ENCODE measurements around the gene SP6. TPM values are rescaled to one million over a fixed set of nuclear protein-coding genes. Genes with fewer than 3 reads are reported as not detected.

SP6 gene
- total and polyA plus RNA-seq, 4 donors: 0.03 to 0.09 (median 0.06) TPM

- WGBS: 84% methylated on average over 18 of the region's 18 CpGs
- no peak overlapping the region for H3K4me3 ChIP-seq (ENCODE audit: low read depth in 1 of 3, low read length in 3 of 3)
- H3K9ac ChIP-seq (ENCODE audit: low read depth in 1 of 2, low read length in 2 of 2): no peak overlapping the region
- H3K36me3 ChIP-seq (ENCODE audit: control insufficient read depth in 4 of 4, insufficient read depth in 3 of 4, low read depth in 1 of 4, low read length in 3 of 4): peaks cover 0 to 15% (median 2%) of the 10 kb centered on the region in 4 donors
- no peak for TF ChIP-seq ZBTB33 (IDR thresholded peaks at IDR 0.05)
- TF ChIP-seq ATF3 (IDR thresholded peaks at IDR 0.05): no peak
- no peak for DNase-seq (ENCODE audit: low spot score)
- H3K9me3 ChIP-seq (ENCODE audit: control insufficient read depth in 4 of 4, low read length in 3 of 4): no peaks in the 10 kb centered on the region
- H3K4me1 ChIP-seq (ENCODE audit: control insufficient read depth in 4 of 4, insufficient read depth in 4 of 4, low read length in 3 of 4): no peaks in the 10 kb centered on the region
- H3K27me3 ChIP-seq (ENCODE audit: control insufficient read depth in 4 of 4, insufficient read depth in 4 of 4, low read length in 3 of 4): no peaks in the 10 kb centered on the region
- no peak overlapping the region for H3K27ac ChIP-seq (ENCODE audit: low read depth in 1 of 2, low read length in 2 of 2)
These were observed 38.6 kb downstream of the SP6 start for GRCh38 chr17:47812146-47812920.

DNA sequence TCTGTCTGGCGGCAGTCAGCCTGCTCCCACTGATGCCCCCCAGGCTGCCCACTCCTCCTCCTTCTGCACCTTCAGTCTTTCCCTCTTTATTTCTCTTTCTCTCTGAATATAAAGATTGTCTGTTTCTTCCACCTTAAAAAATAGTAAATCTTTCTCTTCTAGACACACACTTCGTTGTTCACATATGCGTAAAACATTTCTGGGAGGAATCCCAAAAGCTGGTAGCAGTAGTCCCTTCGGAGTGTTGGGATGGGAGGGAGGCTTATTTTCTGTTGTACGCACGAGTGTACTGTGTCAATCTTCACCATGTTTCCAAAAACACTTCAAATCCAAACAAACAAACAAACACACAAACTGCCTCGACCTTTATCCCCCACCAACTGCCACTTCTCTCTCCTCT lies 39.3 kb downstream of the SP6 start:
- H3K9ac ChIP-seq (ENCODE audit: low read depth in 1 of 2, low read length in 2 of 2): no peak overlapping the region

More for the DNA sequence above, 39.3 kb downstream of the SP6 start:
- Histone ChIP-seq H3K4me1 (ENCODE audit: control insufficient read depth in 4 of 4, insufficient read depth in 4 of 4, low read length in 3 of 4) (no peaks in the 10 kb centered on the region), H3K27ac (ENCODE audit: low read depth in 1 of 2, low read length in 2 of 2) (no peak overlapping the region), H3K4me3 (ENCODE audit: low read depth in 1 of 3, low read length in 3 of 3) (no peak overlapping the region), H3K36me3 (ENCODE audit: control insufficient read depth in 4 of 4, insufficient read depth in 3 of 4, low read depth in 1 of 4, low read length in 3 of 4) (peaks cover 0 to 10% (median 3%) of the 10 kb centered on the region in 4 donors), H3K27me3 (ENCODE audit: control insufficient read depth in 4 of 4, insufficient read depth in 4 of 4, low read length in 3 of 4) (no peaks in the 10 kb centered on the region), H3K9me3 (ENCODE audit: control insufficient read depth in 4 of 4, low read length in 3 of 4) (no peaks in the 10 kb centered on the region)
- WGBS: 72% methylated on average over 7 of the region's 7 CpGs
- DNase-seq (ENCODE audit: low spot score): no peak
- TF ChIP-seq SP1 (IDR thresholded peaks at IDR 0.05) (no peak), ZBTB33 (IDR thresholded peaks at IDR 0.05) (no peak)
- TF ChIP-seq, protein P1, sequence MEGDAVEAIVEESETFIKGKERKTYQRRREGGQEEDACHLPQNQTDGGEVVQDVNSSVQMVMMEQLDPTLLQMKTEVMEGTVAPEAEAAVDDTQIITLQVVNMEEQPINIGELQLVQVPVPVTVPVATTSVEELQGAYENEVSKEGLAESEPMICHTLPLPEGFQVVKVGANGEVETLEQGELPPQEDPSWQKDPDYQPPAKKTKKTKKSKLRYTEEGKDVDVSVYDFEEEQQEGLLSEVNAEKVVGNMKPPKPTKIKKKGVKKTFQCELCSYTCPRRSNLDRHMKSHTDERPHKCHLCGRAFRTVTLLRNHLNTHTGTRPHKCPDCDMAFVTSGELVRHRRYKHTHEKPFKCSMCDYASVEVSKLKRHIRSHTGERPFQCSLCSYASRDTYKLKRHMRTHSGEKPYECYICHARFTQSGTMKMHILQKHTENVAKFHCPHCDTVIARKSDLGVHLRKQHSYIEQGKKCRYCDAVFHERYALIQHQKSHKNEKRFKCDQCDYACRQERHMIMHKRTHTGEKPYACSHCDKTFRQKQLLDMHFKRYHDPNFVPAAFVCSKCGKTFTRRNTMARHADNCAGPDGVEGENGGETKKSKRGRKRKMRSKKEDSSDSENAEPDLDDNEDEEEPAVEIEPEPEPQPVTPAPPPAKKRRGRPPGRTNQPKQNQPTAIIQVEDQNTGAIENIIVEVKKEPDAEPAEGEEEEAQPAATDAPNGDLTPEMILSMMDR (IDR thresholded peaks at IDR 0.05; ENCODE audit: low read depth, low read length, missing input control): no peak

Measured in liver (tissue), 9 donors.